ENCODE results near the gene INCENP. TPM values are rescaled to one million over a fixed set of nuclear protein-coding genes. Genes with fewer than 3 reads are reported as not detected.

Gene INCENP
- total RNA-seq, 2 donors from 2014 or later = 10.3 to 33.7 TPM

DNA sequence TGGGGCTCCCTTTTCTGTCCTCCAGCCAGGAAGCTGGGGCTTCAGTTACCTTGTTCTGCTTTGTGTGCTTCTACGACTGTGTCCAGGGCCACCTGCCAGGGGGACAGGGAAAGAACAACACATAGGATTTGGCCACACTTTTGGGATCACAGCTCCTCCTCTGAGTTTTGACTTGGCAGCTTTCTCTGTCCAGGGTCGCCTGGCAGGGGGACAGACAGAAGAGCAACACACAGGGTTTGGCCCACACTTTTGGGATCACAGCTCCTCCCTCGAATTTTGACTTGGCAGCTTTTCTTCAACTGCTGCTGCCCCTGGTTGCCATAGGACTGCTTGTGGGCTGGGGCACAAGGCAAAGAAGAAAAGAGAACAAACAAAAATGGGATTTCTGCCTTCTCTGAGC is 19.1 kb downstream of the INCENP start:
- Histone ChIP-seq H3K27ac (no peak overlapping the region), H3K27me3 (replicated peaks; ENCODE audit: insufficient read depth) (no peaks in the 10 kb centered on the region), H3K4me3 (no peak overlapping the region), H3K9me3 (no peaks in the 10 kb centered on the region), H3K36me3 (peaks cover 0 to 5% of the 10 kb centered on the region in 2 donors), H3K4me1 (replicated peaks) (no peaks in the 10 kb centered on the region)
- intact Hi-C loops (cut with DNase I) = no loop called here
- 21% methylated on average over 3 of the region's 3 CpGs for WGBS
- DNase-seq (ENCODE audit: low spot score) = no peak
- no peak for TF ChIP-seq POLR2A (IDR thresholded peaks at IDR 0.05)
- no peak for TF ChIP-seq CTCF (IDR thresholded peaks at IDR 0.05)
- TF ChIP-seq POLR2AphosphoS5 (IDR thresholded peaks at IDR 0.05) = no peak

DNA sequence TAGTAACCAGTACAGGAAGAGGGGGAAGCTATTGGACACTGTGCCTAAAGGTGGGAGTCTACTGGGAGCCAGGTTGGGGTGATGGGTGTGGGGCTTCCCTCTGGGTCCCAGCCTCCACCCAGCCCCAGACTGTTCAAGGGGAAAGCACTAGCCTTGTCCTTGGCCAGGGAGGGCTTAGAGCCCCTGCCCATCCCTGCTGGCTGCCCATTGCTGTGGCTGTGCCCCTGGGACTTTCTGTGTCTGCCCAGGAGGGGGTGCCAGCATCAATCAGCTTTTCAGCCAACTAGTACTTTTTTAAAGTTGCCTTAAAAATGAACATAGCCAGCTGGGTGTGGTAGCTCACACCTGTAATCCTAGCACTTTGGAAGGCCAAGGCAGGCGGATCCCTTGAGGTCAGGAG is 19.9 kb downstream of the INCENP start:
- WGBS = 100% methylated on average over 1 of the region's 1 CpG
- intact Hi-C loops (cut with DNase I) = no loop called here
- Histone ChIP-seq H3K27ac (no peak overlapping the region), H3K4me3 (no peak overlapping the region), H3K27me3 (replicated peaks; ENCODE audit: insufficient read depth) (no peaks in the 10 kb centered on the region), H3K9me3 (no peaks in the 10 kb centered on the region), H3K4me1 (replicated peaks) (no peaks in the 10 kb centered on the region), H3K36me3 (peaks cover 0 to 5% of the 10 kb centered on the region in 2 donors)
- no peak for DNase-seq (ENCODE audit: low spot score)
- TF ChIP-seq POLR2A (IDR thresholded peaks at IDR 0.05) (no peak), CTCF (IDR thresholded peaks at IDR 0.05) (no peak), POLR2AphosphoS5 (IDR thresholded peaks at IDR 0.05) (no peak)

GRCh38 chr11:62144641-62145255 is 20.9 kb downstream of the INCENP start:
- Histone ChIP-seq H3K9me3 (no peaks in the 10 kb centered on the region), H3K27me3 (replicated peaks; ENCODE audit: insufficient read depth) (no peaks in the 10 kb centered on the region), H3K4me3 (no peak overlapping the region), H3K27ac (no peak overlapping the region), H3K4me1 (replicated peaks) (no peaks in the 10 kb centered on the region), H3K36me3 (peaks cover 0 to 5% of the 10 kb centered on the region in 2 donors)
- intact Hi-C loops (cut with DNase I) = no loop called here
- DNase-seq (ENCODE audit: low spot score) = no peak
- TF ChIP-seq POLR2A (IDR thresholded peaks at IDR 0.05) (no peak), CTCF (IDR thresholded peaks at IDR 0.05) (no peak), POLR2AphosphoS5 (IDR thresholded peaks at IDR 0.05) (no peak)
- 94% methylated on average over 24 of the region's 24 CpGs for WGBS

- peaks cover 0 to 5% of the 10 kb centered on the region in 2 donors for H3K36me3 ChIP-seq
- TF ChIP-seq POLR2AphosphoS5 (IDR thresholded peaks at IDR 0.05) (no peak), CTCF (IDR thresholded peaks at IDR 0.05) (no peak), POLR2A (IDR thresholded peaks at IDR 0.05) (no peak)
- H3K9me3 ChIP-seq = no peaks in the 10 kb centered on the region
- no peaks in the 10 kb centered on the region for H3K4me1 ChIP-seq (replicated peaks)
- H3K27ac ChIP-seq = no peak overlapping the region
- H3K4me3 ChIP-seq = no peak overlapping the region
- 94% methylated on average over 11 of the region's 11 CpGs for WGBS
- intact Hi-C loops (cut with DNase I) = no loop called here
- H3K27me3 ChIP-seq (replicated peaks; ENCODE audit: insufficient read depth) = no peaks in the 10 kb centered on the region
- DNase-seq (ENCODE audit: low spot score) = no peak
Measured at GRCh38 chr11:62145261-62145871, 21.6 kb downstream of the INCENP start.
